Measurements from ENCODE around the gene CREBBP. TPM values are rescaled to one million over a fixed set of nuclear protein-coding genes. Genes with fewer than 3 reads are reported as not detected.

CREBBP gene
- total RNA-seq, 1 donor from 2014 or later, result 45.2 TPM

- H3K36me3 Mint-ChIP-seq (ENCODE audit: low read depth), result peaks cover 63% of the 10 kb centered on the region
- intact Hi-C loops (cut with micrococcal nuclease), result no loop called here
Observed at GRCh38 chr16:3769942-3770341, 110.6 kb downstream of the CREBBP start.

GRCh38 chr16:3769013-3769412 lies 111.5 kb downstream of the CREBBP start:
- Mint-ChIP-seq H3K9me3 (no peaks in the 10 kb centered on the region), H3K27me3 (ENCODE audit: low read depth) (no peaks in the 10 kb centered on the region), H3K4me1 (ENCODE audit: low read depth) (no peaks in the 10 kb centered on the region), H3K27ac (no peak overlapping the region), H3K36me3 (ENCODE audit: low read depth) (peaks cover 55% of the 10 kb centered on the region), H3K4me3 (ENCODE audit: low read depth) (no peak overlapping the region)
- DNase-seq (ENCODE audit: low spot score), result no peak
- intact Hi-C loops (cut with micrococcal nuclease), result no loop called here

More at GRCh38 chr16:3769942-3770341, 110.6 kb downstream of the CREBBP start:
- DNase-seq (ENCODE audit: low spot score), result no peak
- no peaks in the 10 kb centered on the region for H3K9me3 Mint-ChIP-seq
- H3K27ac Mint-ChIP-seq, result no peak overlapping the region
- no peaks in the 10 kb centered on the region for H3K4me1 Mint-ChIP-seq (ENCODE audit: low read depth)
- H3K4me3 Mint-ChIP-seq (ENCODE audit: low read depth), result no peak overlapping the region
- H3K27me3 Mint-ChIP-seq (ENCODE audit: low read depth), result no peaks in the 10 kb centered on the region

DNA sequence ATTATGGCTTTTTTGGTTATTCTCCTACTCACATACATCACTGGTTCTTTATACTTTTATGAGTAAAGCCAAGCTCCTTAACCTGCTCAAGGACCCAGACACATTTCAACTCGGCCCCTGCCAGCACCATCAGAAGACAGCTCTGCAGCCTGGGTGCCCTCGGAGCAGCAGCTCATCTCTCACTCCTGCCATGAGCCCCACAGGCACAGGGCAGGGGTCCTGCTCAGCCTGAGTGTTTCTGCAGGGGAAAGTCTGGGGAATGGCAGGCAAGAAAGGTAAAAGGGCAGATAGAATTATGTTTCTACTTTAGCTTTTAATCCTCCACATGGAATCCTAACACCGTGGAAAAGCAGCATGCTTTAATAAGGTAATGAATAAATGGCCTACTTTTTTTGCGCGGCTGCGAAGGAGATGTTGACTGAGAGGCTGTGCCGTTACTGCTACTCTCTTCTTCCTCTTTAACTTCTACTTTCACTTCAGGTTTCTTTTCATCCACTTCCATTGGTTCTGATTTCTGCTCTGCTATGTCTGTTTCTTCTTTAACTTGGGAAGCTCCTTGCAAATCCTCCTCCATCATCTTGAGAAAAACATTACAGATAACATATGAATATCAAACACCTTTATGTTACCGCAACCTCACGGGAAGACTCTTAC lies 113.1 kb downstream of the CREBBP start:
- no peaks in the 10 kb centered on the region for H3K9me3 Mint-ChIP-seq
- no peaks in the 10 kb centered on the region for H3K4me1 Mint-ChIP-seq (ENCODE audit: low read depth)
- no peak for DNase-seq (ENCODE audit: low spot score)
- H3K36me3 Mint-ChIP-seq (ENCODE audit: low read depth), result peaks cover 49% of the 10 kb centered on the region
- H3K27ac Mint-ChIP-seq, result no peak overlapping the region
- no peak overlapping the region for H3K4me3 Mint-ChIP-seq (ENCODE audit: low read depth)
- H3K27me3 Mint-ChIP-seq (ENCODE audit: low read depth), result no peaks in the 10 kb centered on the region
- intact Hi-C loops (cut with micrococcal nuclease), result no loop called here

- Mint-ChIP-seq H3K27me3 (ENCODE audit: low read depth) (no peaks in the 10 kb centered on the region), H3K36me3 (ENCODE audit: low read depth) (peaks cover 57% of the 10 kb centered on the region), H3K4me1 (ENCODE audit: low read depth) (no peaks in the 10 kb centered on the region), H3K9me3 (no peaks in the 10 kb centered on the region), H3K27ac (no peak overlapping the region), H3K4me3 (ENCODE audit: low read depth) (no peak overlapping the region)
- DNase-seq (ENCODE audit: low spot score), result no peak
- intact Hi-C loops (cut with micrococcal nuclease), result no loop called here
Observed at GRCh38 chr16:3766177-3766576, 114.3 kb downstream of the CREBBP start.

DNA sequence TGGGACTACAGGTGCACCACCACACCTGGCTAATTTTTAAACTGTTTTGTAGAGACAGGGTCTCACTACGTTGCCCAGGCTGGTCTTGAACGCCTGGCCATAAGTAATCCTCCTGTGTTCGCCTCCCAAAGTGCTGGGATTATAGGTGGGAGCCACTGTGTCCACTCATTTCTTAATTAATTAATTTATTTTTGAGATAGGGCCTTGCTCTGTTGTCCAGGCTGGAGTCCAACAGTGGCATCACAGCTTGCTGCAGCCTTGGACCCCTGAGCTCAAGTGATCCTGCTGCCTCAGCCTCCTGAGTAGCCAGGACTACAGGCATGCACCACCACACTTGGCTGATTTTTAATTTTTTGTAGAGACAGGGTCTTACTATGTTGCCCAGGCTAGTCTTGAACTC lies 116.1 kb downstream of the CREBBP start:
- no peak overlapping the region for H3K4me3 Mint-ChIP-seq (ENCODE audit: low read depth)
- H3K27me3 Mint-ChIP-seq (ENCODE audit: low read depth), result no peaks in the 10 kb centered on the region
- no peaks in the 10 kb centered on the region for H3K9me3 Mint-ChIP-seq
- H3K36me3 Mint-ChIP-seq (ENCODE audit: low read depth), result peaks cover 48% of the 10 kb centered on the region
- no peak overlapping the region for H3K27ac Mint-ChIP-seq
- H3K4me1 Mint-ChIP-seq (ENCODE audit: low read depth), result no peaks in the 10 kb centered on the region
- intact Hi-C loops (cut with micrococcal nuclease), result no loop called here
- no peak for DNase-seq (ENCODE audit: low spot score)

- intact Hi-C loops (cut with micrococcal nuclease), result no loop called here
- Mint-ChIP-seq H3K4me1 (ENCODE audit: low read depth) (no peaks in the 10 kb centered on the region), H3K9me3 (no peaks in the 10 kb centered on the region), H3K27me3 (ENCODE audit: low read depth) (no peaks in the 10 kb centered on the region), H3K36me3 (ENCODE audit: low read depth) (peaks cover 46% of the 10 kb centered on the region), H3K27ac (no peak overlapping the region), H3K4me3 (ENCODE audit: low read depth) (no peak overlapping the region)
- no peak for DNase-seq (ENCODE audit: low spot score)
Observed at GRCh38 chr16:3762107-3762750, 118.3 kb downstream of the CREBBP start.

- H3K9me3 Mint-ChIP-seq, result no peaks in the 10 kb centered on the region
- H3K4me3 Mint-ChIP-seq (ENCODE audit: low read depth), result no peak overlapping the region
- H3K27ac Mint-ChIP-seq, result no peak overlapping the region
- DNase-seq (ENCODE audit: low spot score), result no peak
- intact Hi-C loops (cut with micrococcal nuclease), result no loop called here
- H3K36me3 Mint-ChIP-seq (ENCODE audit: low read depth), result peaks cover 41% of the 10 kb centered on the region
- no peaks in the 10 kb centered on the region for H3K27me3 Mint-ChIP-seq (ENCODE audit: low read depth)
- no peaks in the 10 kb centered on the region for H3K4me1 Mint-ChIP-seq (ENCODE audit: low read depth)
Observed at GRCh38 chr16:3761375-3762106, 119.0 kb downstream of the CREBBP start.

- Mint-ChIP-seq H3K4me1 (ENCODE audit: low read depth) (no peaks in the 10 kb centered on the region), H3K9me3 (no peaks in the 10 kb centered on the region), H3K27me3 (ENCODE audit: low read depth) (no peaks in the 10 kb centered on the region), H3K27ac (no peak overlapping the region), H3K36me3 (ENCODE audit: low read depth) (peaks cover 40% of the 10 kb centered on the region), H3K4me3 (ENCODE audit: low read depth) (no peak overlapping the region)
- intact Hi-C loops (cut with micrococcal nuclease), result no loop called here
- no peak for DNase-seq (ENCODE audit: low spot score)
Observed at GRCh38 chr16:3760518-3760917, 120.0 kb downstream of the CREBBP start.

DNA sequence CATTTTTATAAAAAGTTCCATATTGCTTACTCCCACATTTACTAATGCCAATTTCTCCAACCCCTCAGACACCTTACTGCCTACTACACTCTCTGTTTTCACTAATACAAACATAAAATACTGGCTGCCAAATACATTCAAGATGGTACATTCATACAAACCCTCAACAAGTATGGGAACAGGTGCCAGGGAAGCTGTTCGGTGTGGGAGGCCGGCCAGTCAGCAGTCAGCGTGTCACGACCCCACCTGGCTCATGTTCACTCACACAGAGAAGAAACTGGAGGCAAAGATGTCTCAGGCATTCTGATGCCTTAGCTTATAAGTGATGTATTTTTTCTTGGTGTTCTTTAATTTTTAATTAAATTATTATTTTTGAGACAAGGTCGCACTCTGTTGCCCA lies 120.8 kb downstream of the CREBBP start:
- no peak overlapping the region for H3K4me3 Mint-ChIP-seq (ENCODE audit: low read depth)
- intact Hi-C loops (cut with micrococcal nuclease), result no loop called here
- DNase-seq (ENCODE audit: low spot score), result no peak
- no peaks in the 10 kb centered on the region for H3K9me3 Mint-ChIP-seq
- H3K27ac Mint-ChIP-seq, result no peak overlapping the region
- no peaks in the 10 kb centered on the region for H3K4me1 Mint-ChIP-seq (ENCODE audit: low read depth)
- H3K27me3 Mint-ChIP-seq (ENCODE audit: low read depth), result no peaks in the 10 kb centered on the region
- peaks cover 44% of the 10 kb centered on the region for H3K36me3 Mint-ChIP-seq (ENCODE audit: low read depth)

DNA sequence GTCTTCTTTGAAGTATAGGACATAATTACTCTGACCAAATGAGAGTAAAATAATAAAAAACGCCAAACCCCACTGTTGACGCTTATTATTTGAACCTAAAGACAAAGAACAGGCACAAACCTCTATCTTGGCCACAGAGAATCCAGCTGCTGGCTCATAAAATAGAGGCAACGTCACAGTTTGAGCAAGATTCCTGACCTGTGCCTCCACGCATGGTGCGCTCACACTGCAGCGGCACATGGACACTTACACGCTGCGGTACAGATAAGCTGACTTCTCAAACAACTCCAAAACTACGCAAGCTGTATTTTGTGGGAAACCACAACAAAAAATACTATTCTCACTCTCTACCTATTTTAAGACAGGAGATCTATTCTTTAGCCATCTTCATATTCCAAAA lies 124.4 kb downstream of the CREBBP start:
- DNase-seq (ENCODE audit: low spot score), result no peak
- Mint-ChIP-seq H3K4me1 (ENCODE audit: low read depth) (no peaks in the 10 kb centered on the region), H3K4me3 (ENCODE audit: low read depth) (no peak overlapping the region), H3K9me3 (no peaks in the 10 kb centered on the region), H3K27me3 (ENCODE audit: low read depth) (no peaks in the 10 kb centered on the region), H3K36me3 (ENCODE audit: low read depth) (peaks cover 60% of the 10 kb centered on the region), H3K27ac (no peak overlapping the region)
- intact Hi-C loops (cut with micrococcal nuclease), result no loop called here

DNA sequence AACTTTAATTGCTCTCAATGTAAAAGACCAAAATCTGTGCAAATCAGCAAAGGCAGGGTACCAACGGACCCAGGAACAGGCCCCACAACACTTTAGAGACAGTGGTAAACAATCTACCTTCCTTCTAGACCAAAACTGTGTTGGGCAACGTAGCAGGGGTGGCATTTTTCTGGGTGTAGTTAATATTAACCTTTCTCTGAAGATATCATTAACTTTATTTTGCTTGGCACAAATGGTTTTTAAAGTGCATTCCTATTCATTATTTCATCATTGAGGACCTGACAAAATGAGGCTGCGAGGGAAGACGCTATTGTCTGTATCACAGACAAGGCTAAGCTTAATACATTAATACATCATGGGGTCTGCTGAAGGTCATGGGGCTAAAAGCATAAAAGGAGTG lies 125.3 kb downstream of the CREBBP start:
- no peak overlapping the region for H3K27ac Mint-ChIP-seq

DNA sequence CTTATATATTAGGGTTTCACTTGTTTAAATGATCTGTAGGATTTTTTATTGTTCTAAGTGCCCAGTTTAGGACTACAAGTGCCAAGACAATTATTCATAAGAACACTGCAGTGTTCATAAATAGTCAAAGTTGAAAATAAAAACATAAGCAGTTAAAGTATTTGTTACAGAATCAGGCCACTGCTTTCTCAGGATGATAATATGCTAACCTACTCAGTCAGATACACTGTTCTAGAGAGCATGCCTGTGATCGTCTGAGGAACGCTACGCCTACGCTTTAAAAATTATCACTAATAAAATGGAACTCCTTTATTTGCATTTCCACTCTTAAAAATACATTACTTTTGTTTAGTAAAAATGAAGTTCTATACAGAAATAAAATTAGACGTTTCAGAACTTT lies 125.7 kb downstream of the CREBBP start:
- no peak for DNase-seq (ENCODE audit: low spot score)
- peaks cover 3% of the 10 kb centered on the region for H3K4me1 Mint-ChIP-seq (ENCODE audit: low read depth)
- H3K27ac Mint-ChIP-seq, result no peak overlapping the region
- intact Hi-C loops (cut with micrococcal nuclease), result no loop called here
- peaks cover 69% of the 10 kb centered on the region for H3K36me3 Mint-ChIP-seq (ENCODE audit: low read depth)
- no peaks in the 10 kb centered on the region for H3K9me3 Mint-ChIP-seq
- H3K27me3 Mint-ChIP-seq (ENCODE audit: low read depth), result no peaks in the 10 kb centered on the region
- no peak overlapping the region for H3K4me3 Mint-ChIP-seq (ENCODE audit: low read depth)

More for the DNA sequence above, 125.3 kb downstream of the CREBBP start:
- Mint-ChIP-seq H3K4me1 (ENCODE audit: low read depth) (no peaks in the 10 kb centered on the region), H3K9me3 (no peaks in the 10 kb centered on the region), H3K27me3 (ENCODE audit: low read depth) (no peaks in the 10 kb centered on the region), H3K4me3 (ENCODE audit: low read depth) (no peak overlapping the region), H3K36me3 (ENCODE audit: low read depth) (peaks cover 65% of the 10 kb centered on the region)
- no peak for DNase-seq (ENCODE audit: low spot score)
- intact Hi-C loops (cut with micrococcal nuclease), result no loop called here

GRCh38 chr16:3754081-3754703 lies 126.3 kb downstream of the CREBBP start:
- Mint-ChIP-seq H3K36me3 (ENCODE audit: low read depth) (peaks cover 67% of the 10 kb centered on the region), H3K9me3 (no peaks in the 10 kb centered on the region), H3K4me3 (ENCODE audit: low read depth) (no peak overlapping the region), H3K27me3 (ENCODE audit: low read depth) (no peaks in the 10 kb centered on the region), H3K4me1 (ENCODE audit: low read depth) (peaks cover 3% of the 10 kb centered on the region), H3K27ac (no peak overlapping the region)
- intact Hi-C loops (cut with micrococcal nuclease), result no loop called here
- no peak for DNase-seq (ENCODE audit: low spot score)

All from activated T-helper 2 cell treated with anti-CD3 and anti-CD28 coated beads, Interferon-gamma antibody, Interleukin-2, Interleukin-4, amounts not matched to agents 10 μg/mL and 5 μg/mL and 100 μg/mL, durations not matched to agents 14 hours and 24 hours and 36 hours (primary cell).